Nephron (organoid): Measurements from ENCODE around the gene CERCAM.

Experiments used
- H3K27ac Mint-ChIP-seq, 3 experiments: 2 replicates each; pipeline ENCODE4 v1.8.0; 2020; ENCODE audit warnings: mixed read lengths in 3 of 3, mild to moderate bottlenecking in 2 of 3, moderate library complexity in 1 of 3
- H3K27me3 Mint-ChIP-seq: 2 replicates; pipeline ENCODE4 v1.8.0; 2021; ENCODE audit warnings: low read depth, mild to moderate bottlenecking, moderate library complexity, mixed read lengths
- H3K36me3 Mint-ChIP-seq: 2 replicates; pipeline ENCODE4 v1.8.0; 2020; ENCODE audit warnings: low read depth, mixed read lengths
- H3K4me1 Mint-ChIP-seq: 2 replicates; pipeline ENCODE4 v1.8.0; 2020; ENCODE audit warnings: mixed read lengths
- H3K4me3 Mint-ChIP-seq, 3 experiments: 2 replicates each; pipeline ENCODE4 v1.8.0; 2020; ENCODE audit warnings: mild to moderate bottlenecking in 3 of 3, mixed read lengths in 3 of 3, moderate library complexity in 2 of 3
- H3K9me3 Mint-ChIP-seq: 2 replicates; pipeline ENCODE4 v1.8.0; 2020; ENCODE audit warnings: mixed read lengths
- CTCF ChIP-seq, 3 experiments: fragments of 200-600 bp; sonication (generic); IDR thresholded peaks; one replicate each; pipeline ENCODE4 v1.5.0; 2021; ENCODE audit warnings: antibody characterized with exemption in 3 of 3; ENCODE audit not compliant: unreplicated experiment in 3 of 3

Gene CERCAM

GRCh38 chr9:128482186-128482585 is 61.5 kb downstream of the CERCAM start:
- no peaks in the 10 kb centered on the region for H3K4me1 Mint-ChIP-seq

GRCh38 chr9:128484686-128485413 is 64.2 kb downstream of the CERCAM start:
- no peaks in the 10 kb centered on the region for H3K27me3 Mint-ChIP-seq
- no peak overlapping the region for H3K4me3 Mint-ChIP-seq
- H3K36me3 Mint-ChIP-seq: peaks cover 70% of the 10 kb centered on the region
- H3K9me3 Mint-ChIP-seq: no peaks in the 10 kb centered on the region
- no peak overlapping the region for H3K27ac Mint-ChIP-seq
- H3K4me1 Mint-ChIP-seq: no peaks in the 10 kb centered on the region
- no peak for TF ChIP-seq CTCF (IDR thresholded peaks at IDR 0.05; ENCODE audit: unreplicated experiment in 3 of 3)

More at GRCh38 chr9:128482186-128482585, 61.5 kb downstream of the CERCAM start:
- no peak for TF ChIP-seq CTCF (IDR thresholded peaks at IDR 0.05; ENCODE audit: unreplicated experiment in 3 of 3)
- Mint-ChIP-seq H3K27ac (no peak overlapping the region), H3K36me3 (peaks cover 72% of the 10 kb centered on the region), H3K27me3 (no peaks in the 10 kb centered on the region), H3K9me3 (no peaks in the 10 kb centered on the region), H3K4me3 (no peak overlapping the region)

- no peak overlapping the region for H3K4me3 Mint-ChIP-seq
- TF ChIP-seq CTCF (IDR thresholded peaks at IDR 0.05; ENCODE audit: unreplicated experiment in 3 of 3): no peak
- H3K36me3 Mint-ChIP-seq: peaks cover 76% of the 10 kb centered on the region
- H3K27me3 Mint-ChIP-seq: no peaks in the 10 kb centered on the region
- H3K27ac Mint-ChIP-seq: no peak overlapping the region
- no peaks in the 10 kb centered on the region for H3K9me3 Mint-ChIP-seq
- no peaks in the 10 kb centered on the region for H3K4me1 Mint-ChIP-seq
Measured at GRCh38 chr9:128485414-128485855, 64.8 kb downstream of the CERCAM start.

GRCh38 chr9:128486201-128486600 is 65.5 kb downstream of the CERCAM start:
- TF ChIP-seq CTCF (IDR thresholded peaks at IDR 0.05; ENCODE audit: unreplicated experiment in 3 of 3): no peak
- no peaks in the 10 kb centered on the region for H3K4me1 Mint-ChIP-seq
- no peaks in the 10 kb centered on the region for H3K9me3 Mint-ChIP-seq
- H3K27me3 Mint-ChIP-seq: no peaks in the 10 kb centered on the region
- no peak overlapping the region for H3K27ac Mint-ChIP-seq
- no peak overlapping the region for H3K4me3 Mint-ChIP-seq
- peaks cover 75% of the 10 kb centered on the region for H3K36me3 Mint-ChIP-seq
